GM18861 (cell line): ENCODE data around the gene IL2RG.

Source experiments
- ATAC-seq: cut with Tn5 transposase; IDR thresholded peaks from one replicate; pipeline ENCODE4 v1.9.1; 2021; ENCODE audit not compliant: unreplicated experiment

Gene IL2RG

DNA sequence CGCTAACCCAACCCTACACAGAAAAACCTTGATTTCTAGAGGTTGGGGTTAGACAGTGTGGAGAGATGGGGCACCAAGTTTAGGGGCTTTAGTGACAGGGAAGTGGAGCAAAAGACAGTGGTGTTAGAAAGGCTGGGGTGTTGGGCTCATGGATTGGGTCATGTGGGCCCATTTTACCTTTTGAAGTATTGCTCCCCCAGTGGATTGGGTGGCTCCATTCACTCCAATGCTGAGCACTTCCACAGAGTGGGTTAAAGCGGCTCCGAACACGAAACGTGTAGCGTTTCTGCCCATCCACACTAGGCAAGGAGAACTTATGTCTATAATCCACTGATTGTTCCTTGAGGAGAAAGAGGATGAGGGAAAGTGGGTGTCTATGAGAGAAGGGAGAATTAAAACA lies 2.3 kb downstream of the IL2RG start:
- ATAC-seq = no peak

DNA sequence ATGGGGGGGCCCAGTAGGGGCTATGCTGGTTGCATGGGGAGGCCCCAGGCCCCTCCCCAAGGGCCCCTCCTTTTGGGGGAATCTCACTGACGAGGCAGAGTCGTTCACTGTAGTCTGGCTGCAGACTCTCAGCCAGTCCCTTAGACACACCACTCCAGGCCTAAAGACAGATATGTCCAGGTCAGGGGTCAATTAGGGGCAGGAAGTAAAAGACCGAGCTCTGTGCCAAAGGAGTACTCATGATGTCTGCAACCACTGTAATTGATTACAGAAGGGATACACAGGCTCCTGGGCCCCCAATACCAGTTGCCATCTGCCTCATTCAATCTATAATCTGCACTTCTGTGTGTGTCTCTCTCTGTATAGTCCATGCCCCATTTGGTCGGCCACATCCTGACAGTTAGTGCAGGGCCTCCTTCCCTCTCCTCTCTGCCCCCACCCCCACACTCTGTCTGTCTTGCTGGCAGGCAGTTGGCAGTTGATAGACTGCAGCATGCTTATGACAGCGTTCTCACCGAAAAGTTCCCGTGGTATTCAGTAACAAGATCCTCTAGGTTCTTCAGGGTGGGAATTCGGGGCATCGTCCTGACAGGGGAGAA lies 3.5 kb downstream of the IL2RG start:
- ATAC-seq = no peak

GRCh38 chrX:71107245-71107644 lies 4.1 kb downstream of the IL2RG start:
- ATAC-seq = no peak

- ATAC-seq = no peak
Observed at GRCh38 chrX:71106427-71106826, 5.0 kb downstream of the IL2RG start, which contains the start of gene CXorf65. Gene CXorf65 (minus strand): TSS chrX:71106740. CDS start chrX:71106556, 184 bp downstream.

DNA sequence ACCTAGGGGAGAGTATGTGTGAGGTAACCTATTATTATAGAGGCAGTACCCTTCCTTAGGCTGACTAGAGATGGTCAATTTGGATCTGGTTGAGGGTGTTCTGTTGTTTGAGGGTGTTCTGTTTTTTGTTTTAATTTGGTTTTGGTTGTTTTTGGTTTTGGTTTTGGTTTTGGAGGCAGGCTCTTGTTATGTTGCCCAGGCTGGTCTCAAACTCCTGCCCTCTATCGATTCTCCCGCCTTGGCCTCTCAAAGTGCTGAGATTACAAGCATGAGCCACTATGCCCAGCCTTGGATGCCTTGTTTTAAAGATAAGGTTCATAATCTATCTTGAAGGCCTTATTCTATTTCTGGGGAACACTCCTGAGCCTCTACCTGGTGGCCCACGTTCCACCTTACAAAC lies 5.7 kb downstream of the IL2RG start:
- no peak for ATAC-seq

DNA sequence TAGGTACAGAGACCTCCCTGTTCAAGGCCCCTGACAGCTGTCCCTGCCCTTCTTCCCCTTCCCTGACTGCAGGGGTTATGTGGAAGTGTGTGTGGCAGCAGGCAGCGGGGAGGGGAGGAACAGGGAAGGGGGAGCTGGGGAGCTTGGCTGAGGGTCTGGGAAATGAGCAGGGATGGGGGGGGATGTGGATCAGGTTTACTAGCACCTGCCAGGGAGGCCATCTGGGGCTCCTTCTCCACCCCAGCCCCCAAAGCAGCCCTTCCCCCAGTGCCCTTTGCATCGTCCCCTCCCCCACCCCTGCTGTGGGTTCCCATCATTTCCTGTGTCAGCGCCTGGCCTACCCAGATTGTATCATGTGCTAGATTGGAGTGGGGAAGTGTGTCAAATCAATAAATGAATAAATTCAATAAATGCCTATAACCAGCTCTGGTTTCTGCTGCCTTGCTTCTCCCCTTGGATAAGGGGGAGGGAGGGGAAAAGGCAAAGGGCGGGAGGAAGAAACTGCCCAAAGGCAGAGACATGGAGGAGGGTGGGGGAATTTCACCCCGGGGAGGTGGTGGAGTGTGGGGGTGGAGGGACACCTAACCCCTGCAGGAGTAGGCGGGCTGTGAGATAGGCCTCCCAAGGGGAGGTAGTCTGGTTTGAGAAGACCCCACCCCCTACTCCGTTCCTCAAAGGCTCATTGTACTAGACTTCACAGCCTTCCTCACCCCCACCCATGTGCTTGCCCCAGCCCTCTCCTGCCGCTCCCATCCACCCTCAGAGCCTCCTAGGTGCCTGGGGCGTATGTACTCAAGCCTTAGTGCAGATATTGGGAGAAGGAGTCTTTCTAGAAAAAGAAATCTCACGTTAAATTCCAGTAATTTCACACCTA lies 8.0 kb downstream of the IL2RG start:
- ATAC-seq = no peak

GRCh38 chrX:71102292-71102691 lies 9.1 kb downstream of the IL2RG start:
- ATAC-seq = no peak

- no peak for ATAC-seq
Observed at GRCh38 chrX:71100581-71101505, 10.5 kb downstream of the IL2RG start.

GRCh38 chrX:71099736-71100135 lies 11.6 kb downstream of the IL2RG start:
- ATAC-seq = no peak

- ATAC-seq = no peak
Observed at GRCh38 chrX:71098951-71099506, 12.3 kb downstream of the IL2RG start.

- no peak for ATAC-seq
Observed at GRCh38 chrX:71098302-71098701, 13.1 kb downstream of the IL2RG start.

GRCh38 chrX:71096760-71097032 lies 14.7 kb downstream of the IL2RG start:
- ATAC-seq = no peak

DNA sequence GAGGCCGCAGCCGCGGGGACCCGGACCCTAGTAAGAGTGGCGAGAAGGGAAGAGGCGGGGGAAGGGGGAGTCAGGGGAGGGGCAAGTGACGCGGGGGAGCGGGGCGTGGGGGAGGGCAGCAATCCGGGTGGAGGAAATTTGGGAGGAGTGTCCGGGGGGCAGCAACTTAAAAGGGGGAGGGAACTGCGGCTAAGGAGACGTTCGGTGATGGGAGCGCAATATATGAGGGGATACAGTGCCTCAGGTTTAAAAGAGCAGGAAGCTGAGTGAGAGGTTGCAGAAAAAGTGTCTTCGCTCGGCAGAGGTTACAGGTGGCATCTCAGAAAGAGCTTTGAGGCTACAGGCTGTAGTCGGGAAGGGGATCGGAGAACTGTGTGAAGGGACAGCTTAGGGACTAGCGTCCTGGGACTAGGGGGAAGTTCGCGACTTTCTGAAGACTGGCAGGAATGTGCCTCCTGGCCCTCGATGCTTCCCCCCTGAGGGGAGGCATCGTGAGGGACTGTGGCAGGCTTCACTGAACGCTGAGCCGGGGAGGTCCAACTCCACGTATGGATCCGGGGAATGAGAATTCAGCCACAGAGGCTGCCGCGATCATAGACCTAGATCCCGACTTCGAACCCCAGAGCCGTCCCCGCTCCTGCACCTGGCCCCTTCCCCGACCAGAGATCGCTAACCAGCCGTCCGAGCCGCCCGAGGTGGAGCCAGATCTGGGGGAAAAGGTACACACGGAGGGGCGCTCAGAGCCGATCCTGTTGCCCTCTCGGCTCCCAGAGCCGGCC lies 15.2 kb downstream of the IL2RG start:
- ATAC-seq = no peak

DNA sequence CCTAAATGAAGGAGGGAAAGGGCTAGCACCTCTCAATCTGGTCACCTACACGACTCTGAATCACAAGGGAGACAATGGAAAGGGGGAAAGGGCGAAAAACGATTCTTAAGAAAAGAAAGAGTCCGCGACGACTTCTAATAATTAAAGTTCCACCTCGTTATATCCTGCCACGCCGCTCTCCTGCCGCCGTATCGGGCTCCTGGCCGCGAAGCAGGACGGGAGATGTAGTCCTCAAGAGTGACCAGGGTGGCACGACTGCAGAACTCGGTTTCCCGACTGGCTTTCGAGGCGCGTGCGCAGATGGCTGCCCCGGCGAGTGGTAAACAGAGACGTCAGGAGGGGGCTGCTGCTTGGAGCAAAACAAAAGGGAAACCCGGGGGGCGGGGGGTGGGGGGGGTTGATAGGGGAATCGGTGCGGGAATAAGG lies 15.8 kb downstream of the IL2RG start, which contains the start of gene FOXO4:
Gene FOXO4, plus strand, starts transcription at position 297 of the 426 bp plus-strand sequence. CDS start 678 bp downstream, outside the sequence.
- ATAC-seq = peak; percentile 91

- no peak for ATAC-seq
Observed at GRCh38 chrX:71095033-71095432, 16.3 kb downstream of the IL2RG start.

DNA sequence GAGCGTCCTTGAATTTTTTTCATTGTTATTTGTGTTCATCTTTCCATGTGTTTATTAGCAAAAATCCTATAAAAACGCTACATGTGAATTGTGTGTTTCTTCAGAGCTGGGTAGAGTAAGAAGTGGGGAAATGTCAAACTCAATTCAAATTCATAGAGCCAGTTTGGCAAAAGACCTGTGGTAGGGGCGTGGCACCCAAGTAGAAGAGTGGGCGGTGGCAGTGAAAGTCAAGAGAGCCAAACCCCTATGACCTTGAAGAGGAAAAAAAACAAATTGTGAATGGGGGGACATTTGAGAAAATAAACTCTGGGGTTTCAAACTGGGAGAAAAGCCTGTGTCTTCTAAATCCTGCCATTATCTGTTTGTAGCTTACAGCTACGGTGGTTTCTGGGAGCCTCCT lies 20.1 kb downstream of the IL2RG start:
- ATAC-seq = no peak

DNA sequence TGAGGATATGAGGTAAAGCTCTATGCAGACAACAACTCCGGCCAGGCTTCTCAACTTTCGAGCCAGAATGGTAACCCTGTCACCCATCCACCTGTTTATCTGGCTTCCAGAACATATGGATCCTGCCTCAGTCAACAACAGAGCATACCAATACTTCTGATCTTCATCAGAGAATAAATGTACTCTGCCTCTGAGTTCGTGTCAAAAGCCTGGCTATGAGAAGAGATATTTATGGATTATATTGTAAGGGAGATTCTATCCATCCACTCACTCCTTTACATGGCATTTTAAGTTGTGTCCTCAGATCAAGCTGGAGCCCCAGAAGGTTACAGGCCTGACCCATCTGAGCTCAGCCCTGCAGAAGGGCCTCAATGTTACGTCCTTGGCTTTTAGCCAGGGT lies 25.5 kb downstream of the IL2RG start:
- no peak for ATAC-seq

DNA sequence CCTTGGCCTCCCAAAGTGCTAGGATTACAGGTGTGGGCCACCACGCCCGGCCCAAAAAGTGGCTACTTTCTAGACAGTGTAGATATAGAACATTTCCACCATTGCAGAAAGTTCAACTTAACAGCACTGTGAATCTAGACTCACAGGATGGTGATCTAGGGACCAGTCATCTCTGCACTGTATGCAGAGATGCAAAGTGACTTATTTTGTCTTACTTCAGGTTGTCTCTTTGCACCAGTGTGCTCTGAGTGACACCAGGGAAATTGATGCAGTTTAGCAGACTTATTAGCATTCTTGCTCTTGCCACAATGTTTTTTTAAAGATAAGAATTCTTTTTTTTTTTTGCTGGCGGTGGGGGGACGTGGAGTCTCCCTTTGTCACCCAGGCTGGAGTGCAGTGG lies 28.6 kb downstream of the IL2RG start:
- ATAC-seq = no peak

- ATAC-seq = no peak
Observed at GRCh38 chrX:71082124-71082647, 29.2 kb downstream of the IL2RG start.
